ENCODE results near the gene LY6G5C. TPM values are rescaled to one million over a fixed set of nuclear protein-coding genes. Genes with fewer than 3 reads are reported as not detected.

The LY6G5C gene
- total and polyA plus RNA-seq, 9 of the 15 experiments (the other 6 are each of a cell fraction or from before 2014, with no cell fraction given): 0.10 to 0.67 (median 0.46) TPM; not detected in 4

- TF ChIP-seq CEBPZ (IDR thresholded peaks at IDR 0.05; ENCODE audit: borderline replicate concordance, low read depth, low read length) (no peak), KAT2B (IDR thresholded peaks at IDR 0.05; ENCODE audit: low read depth, low read length) (no peak), ZKSCAN3 (CRISPR knock-in tag; IDR thresholded peaks at IDR 0.05) (no peak), DEAF1 (CRISPR knock-in tag; IDR thresholded peaks at IDR 0.05) (0 out of 2 replicates have a peak, but pooled peaks have one; percentile 11), HDAC2 (IDR thresholded peaks at IDR 0.05) (peak; percentile 42; the same call in 1 of the 2 replicates), EGR1 (conservative IDR thresholded peaks at IDR 0.05) (no peak), NR1H2 (CRISPR knock-in tag; IDR thresholded peaks at IDR 0.05) (no peak), GABPB1 (CRISPR knock-in tag; IDR thresholded peaks at IDR 0.05) (no peak), RFX1 (IDR thresholded peaks at IDR 0.05) (no peak), HINFP (tag; conservative IDR thresholded peaks at IDR 0.05; ENCODE audit: low read depth) (no peak), STAT5A (IDR thresholded peaks at IDR 0.05; ENCODE audit: borderline replicate concordance, low read length) (no peak), ZNF57 (CRISPR knock-in tag; IDR thresholded peaks at IDR 0.05) (no peak), FOXA3 (CRISPR knock-in tag; conservative IDR thresholded peaks at IDR 0.05 in 1 of 2, IDR thresholded peaks at IDR 0.05 in 1 of 2) (0 out of 4 replicates have a peak, but pooled peaks of 1 of the 2 experiments have one; percentile 44), PCBP2 (IDR thresholded peaks at IDR 0.05; ENCODE audit: low read depth, low read length, poor library complexity, severe bottlenecking) (no peak), BACH1 (tag; IDR thresholded peaks at IDR 0.05) (no peak), MCM7 (IDR thresholded peaks at IDR 0.05) (no peak), VEZF1 (CRISPR knock-in tag; IDR thresholded peaks at IDR 0.05) (peak; percentile 61), SFPQ (IDR thresholded peaks at IDR 0.05; ENCODE audit: low read depth, low read length) (no peak), SOX6 (IDR thresholded peaks at IDR 0.05) (no peak)
These were observed 5.6 kb upstream of the LY6G5C start (continued) for GRCh38 chr6:31686483-31686882.
